ENCODE results near the gene PPP1R10.

Gene PPP1R10

DNA sequence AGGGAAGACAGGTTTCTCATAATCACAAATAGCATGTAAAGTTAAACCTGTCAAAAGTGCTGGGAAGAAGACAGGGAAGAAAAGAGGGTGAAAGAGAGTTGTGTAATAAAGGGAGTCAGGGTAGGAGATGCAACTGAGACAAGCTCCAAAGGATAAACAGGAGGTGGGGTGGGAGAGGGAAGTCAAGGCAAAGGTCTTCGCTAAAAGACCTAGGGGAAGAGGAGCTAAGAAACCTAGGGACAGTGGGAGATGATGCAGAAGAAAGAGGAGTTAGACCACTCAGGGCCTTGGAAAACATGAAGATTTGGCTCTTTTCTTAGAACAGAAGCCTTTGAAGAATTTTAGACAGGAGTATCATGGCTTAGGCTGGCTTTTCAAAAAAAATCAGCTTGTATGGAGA lies 52.9 kb downstream of the PPP1R10 start:
- POLR2A ChIA-PET, result interaction anchor here (0.6 to 1.1 kb wide), 3 partner anchors 33 to 631 kb away, joined by 3 to 4 read pairs (median 3); no protein-coding TSS in a partner anchor
- H3K27me3 ChIP-seq (replicated peaks in 2 of 5; ENCODE audit: control insufficient read depth in 4 of 5, insufficient read depth in 5 of 5, low read length in 4 of 5), result no peaks in the 10 kb centered on the region
- peaks cover 0 to 26% (median 23%) of the 10 kb centered on the region in 4 experiments for H3K36me3 ChIP-seq (ENCODE audit: control insufficient read depth in 4 of 4, insufficient read depth in 4 of 4, low read length in 3 of 4)
- no peak for DNase-seq
- no peak overlapping the region for H3K27ac ChIP-seq (ENCODE audit: insufficient read depth in 1 of 2, low read depth in 1 of 2, low read length in 2 of 2, poor library complexity in 1 of 2, severe bottlenecking in 2 of 2)
- CTCF ChIA-PET, result interaction anchor here (0.5 to 4.5 kb wide), 8 partner anchors 13 to 81 kb away, joined by 3 to 17 read pairs (median 3); no protein-coding TSS in a partner anchor
- H3K4me3 ChIP-seq (ENCODE audit: control insufficient read depth in 1 of 7, extremely low read depth in 1 of 7, insufficient read depth in 4 of 7, low read depth in 2 of 7, low read length in 6 of 7), result no peak overlapping the region
- H3K9me3 ChIP-seq (ENCODE audit: control extremely low read depth in 1 of 5, control insufficient read depth in 4 of 5, insufficient read depth in 2 of 5, low read depth in 1 of 5, low read length in 4 of 5), result no peaks in the 10 kb centered on the region
- 100% methylated on average over 1 of the region's 1 CpG for WGBS (ENCODE audit: insufficient coverage)
- no peaks in the 10 kb centered on the region for H3K4me1 ChIP-seq (ENCODE audit: control extremely low read depth in 1 of 4, control insufficient read depth in 4 of 4, insufficient read depth in 4 of 4, low read length in 3 of 4)

- ChIA-PET POLR2A (no interaction called here), CTCF (interaction anchor here (0.6 to 4.5 kb wide), 6 partner anchors 14 to 70 kb away, joined by 3 to 17 read pairs (median 3); no protein-coding TSS in a partner anchor)
- Histone ChIP-seq H3K4me1 (ENCODE audit: control extremely low read depth in 1 of 4, control insufficient read depth in 4 of 4, insufficient read depth in 4 of 4, low read length in 3 of 4) (peaks cover 5 to 8% (median 7%) of the 10 kb centered on the region in 4 experiments), H3K36me3 (ENCODE audit: control insufficient read depth in 4 of 4, insufficient read depth in 4 of 4, low read length in 3 of 4) (peaks cover 0 to 26% (median 24%) of the 10 kb centered on the region in 4 experiments), H3K27ac (ENCODE audit: insufficient read depth in 1 of 2, low read depth in 1 of 2, low read length in 2 of 2, poor library complexity in 1 of 2, severe bottlenecking in 2 of 2) (no peak overlapping the region), H3K27me3 (replicated peaks in 2 of 5; ENCODE audit: control insufficient read depth in 4 of 5, insufficient read depth in 5 of 5, low read length in 4 of 5) (no peaks in the 10 kb centered on the region), H3K9me3 (ENCODE audit: control extremely low read depth in 1 of 5, control insufficient read depth in 4 of 5, insufficient read depth in 2 of 5, low read depth in 1 of 5, low read length in 4 of 5) (no peaks in the 10 kb centered on the region), H3K4me3 (ENCODE audit: control insufficient read depth in 1 of 7, extremely low read depth in 1 of 7, insufficient read depth in 4 of 7, low read depth in 2 of 7, low read length in 6 of 7) (no peak overlapping the region)
- WGBS (ENCODE audit: insufficient coverage), result 95% methylated on average over 12 of the region's 14 CpGs
- DNase-seq, result no peak
These were observed 54.3 kb downstream of the PPP1R10 start for GRCh38 chr6:30562470-30563425.

DNA sequence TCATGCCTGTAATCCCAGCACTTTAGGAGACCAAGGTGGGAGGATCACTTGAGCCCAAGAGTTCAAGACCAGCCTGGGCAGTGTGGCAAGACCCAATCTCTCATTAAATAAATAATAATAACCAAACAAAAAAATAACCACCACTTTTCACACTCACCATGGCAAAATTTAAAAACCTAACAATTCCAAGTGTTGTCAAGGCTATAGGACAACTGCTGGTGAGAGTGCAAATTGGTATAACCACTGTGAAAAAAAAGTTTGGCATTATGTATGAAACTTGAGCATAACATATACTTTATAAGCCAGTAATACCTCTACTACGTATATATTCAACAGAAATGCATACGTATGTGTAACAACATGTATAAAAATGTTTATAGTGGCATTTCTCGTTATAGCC lies 56.1 kb downstream of the PPP1R10 start:
- Histone ChIP-seq H3K4me1 (ENCODE audit: control extremely low read depth in 1 of 4, control insufficient read depth in 4 of 4, insufficient read depth in 4 of 4, low read length in 3 of 4) (peaks cover 7 to 20% (median 14%) of the 10 kb centered on the region in 4 experiments), H3K27me3 (replicated peaks in 2 of 5; ENCODE audit: control insufficient read depth in 4 of 5, insufficient read depth in 5 of 5, low read length in 4 of 5) (no peaks in the 10 kb centered on the region), H3K36me3 (ENCODE audit: control insufficient read depth in 4 of 4, insufficient read depth in 4 of 4, low read length in 3 of 4) (peaks cover 0 to 26% (median 24%) of the 10 kb centered on the region in 4 experiments), H3K27ac (ENCODE audit: insufficient read depth in 1 of 2, low read depth in 1 of 2, low read length in 2 of 2, poor library complexity in 1 of 2, severe bottlenecking in 2 of 2) (no peak overlapping the region), H3K9me3 (ENCODE audit: control extremely low read depth in 1 of 5, control insufficient read depth in 4 of 5, insufficient read depth in 2 of 5, low read depth in 1 of 5, low read length in 4 of 5) (no peaks in the 10 kb centered on the region), H3K4me3 (ENCODE audit: control insufficient read depth in 1 of 7, extremely low read depth in 1 of 7, insufficient read depth in 4 of 7, low read depth in 2 of 7, low read length in 6 of 7) (no peak overlapping the region)
- ChIA-PET POLR2A (no interaction called here), CTCF (no interaction called here)
- WGBS (ENCODE audit: insufficient coverage), result no CpG with 5 or more reads among the region's 3 CpGs
- DNase-seq, result no peak

GRCh38 chr6:30557683-30557981 lies 59.4 kb downstream of the PPP1R10 start:
- H3K4me1 ChIP-seq (ENCODE audit: control extremely low read depth in 1 of 4, control insufficient read depth in 4 of 4, insufficient read depth in 4 of 4, low read length in 3 of 4), result peaks cover 8 to 30% (median 23%) of the 10 kb centered on the region in 4 experiments
- ChIA-PET CTCF (interaction anchor here (0.9 to 8.7 kb wide), 6 partner anchors 9 to 73 kb away, joined by 3 to 99 read pairs (median 5); partner anchors contain the start of gene ABCF1), POLR2A (interaction anchor here (0.5 to 1.7 kb wide), 3 partner anchors 14 to 58 kb away, joined by 3 to 8 read pairs (median 4); no protein-coding TSS in a partner anchor)
- no peaks in the 10 kb centered on the region for H3K9me3 ChIP-seq (ENCODE audit: control extremely low read depth in 1 of 5, control insufficient read depth in 4 of 5, insufficient read depth in 2 of 5, low read depth in 1 of 5, low read length in 4 of 5)
- peaks cover 5 to 35% (median 28%) of the 10 kb centered on the region in 4 experiments for H3K36me3 ChIP-seq (ENCODE audit: control insufficient read depth in 4 of 4, insufficient read depth in 4 of 4, low read length in 3 of 4)
- H3K27ac ChIP-seq (ENCODE audit: insufficient read depth in 1 of 2, low read depth in 1 of 2, low read length in 2 of 2, poor library complexity in 1 of 2, severe bottlenecking in 2 of 2), result peak overlapping the region; percentile 88 to 93
- peak overlapping the region; percentile 86 to 95 (median 89) for H3K4me3 ChIP-seq (ENCODE audit: control insufficient read depth in 1 of 7, extremely low read depth in 1 of 7, insufficient read depth in 4 of 7, low read depth in 2 of 7, low read length in 6 of 7)
- H3K27me3 ChIP-seq (replicated peaks in 2 of 5; ENCODE audit: control insufficient read depth in 4 of 5, insufficient read depth in 5 of 5, low read length in 4 of 5), result no peaks in the 10 kb centered on the region
- peak in 2 of 3 donors; percentile 78 to 79 for DNase-seq
- 5% methylated on average over 4 of the region's 6 CpGs for WGBS (ENCODE audit: insufficient coverage)

- Histone ChIP-seq H3K4me1 (ENCODE audit: control extremely low read depth in 1 of 4, control insufficient read depth in 4 of 4, insufficient read depth in 4 of 4, low read length in 3 of 4) (peaks cover 8 to 30% (median 23%) of the 10 kb centered on the region in 4 experiments), H3K36me3 (ENCODE audit: control insufficient read depth in 4 of 4, insufficient read depth in 4 of 4, low read length in 3 of 4) (peaks cover 6 to 35% (median 28%) of the 10 kb centered on the region in 4 experiments), H3K27me3 (replicated peaks in 2 of 5; ENCODE audit: control insufficient read depth in 4 of 5, insufficient read depth in 5 of 5, low read length in 4 of 5) (no peaks in the 10 kb centered on the region), H3K9me3 (ENCODE audit: control extremely low read depth in 1 of 5, control insufficient read depth in 4 of 5, insufficient read depth in 2 of 5, low read depth in 1 of 5, low read length in 4 of 5) (no peaks in the 10 kb centered on the region), H3K4me3 (ENCODE audit: control insufficient read depth in 1 of 7, extremely low read depth in 1 of 7, insufficient read depth in 4 of 7, low read depth in 2 of 7, low read length in 6 of 7) (peak within 1 kb of the TSS; percentile 86 to 95 (median 89)), H3K27ac (ENCODE audit: insufficient read depth in 1 of 2, low read depth in 1 of 2, low read length in 2 of 2, poor library complexity in 1 of 2, severe bottlenecking in 2 of 2) (peak within 1 kb of the TSS; percentile 88 to 93)
- ChIA-PET CTCF (interaction anchor here (0.9 to 8.7 kb wide), 7 partner anchors 9 to 73 kb away, joined by 3 to 99 read pairs (median 4); partner anchors contain the start of gene ABCF1), POLR2A (interaction anchor here (0.5 to 1.9 kb wide), 6 partner anchors 14 to 164 kb away, joined by 3 to 8 read pairs (median 3); partner anchors contain the start of genes ABCF1 and MRPS18B)
- DNase-seq, result peak; percentile 82 to 93 (median 93)
- WGBS (ENCODE audit: insufficient coverage), result 0% methylated on average over 30 of the region's 42 CpGs
These were observed 59.9 kb downstream of the PPP1R10 start, which contains the start of gene PRR3 for GRCh38 chr6:30556906-30557682. PRR3 (plus strand) TSS chr6:30557295; CDS start chr6:30557345, 50 bp downstream.

- CTCF ChIA-PET, result interaction anchor here (0.9 to 17.6 kb wide), 6 partner anchors 10 to 73 kb away, joined by 3 to 259 read pairs (median 8); partner anchors contain the start of gene ABCF1
- Histone ChIP-seq H3K9me3 (ENCODE audit: control extremely low read depth in 1 of 5, control insufficient read depth in 4 of 5, insufficient read depth in 2 of 5, low read depth in 1 of 5, low read length in 4 of 5) (no peaks in the 10 kb centered on the region), H3K27ac (ENCODE audit: insufficient read depth in 1 of 2, low read depth in 1 of 2, low read length in 2 of 2, poor library complexity in 1 of 2, severe bottlenecking in 2 of 2) (peak within 1 kb of the TSS; percentile 88 to 93), H3K36me3 (ENCODE audit: control insufficient read depth in 4 of 4, insufficient read depth in 4 of 4, low read length in 3 of 4) (peaks cover 10 to 33% (median 23%) of the 10 kb centered on the region in 4 experiments), H3K4me1 (ENCODE audit: control extremely low read depth in 1 of 4, control insufficient read depth in 4 of 4, insufficient read depth in 4 of 4, low read length in 3 of 4) (peaks cover 8 to 30% (median 23%) of the 10 kb centered on the region in 4 experiments), H3K27me3 (replicated peaks in 2 of 5; ENCODE audit: control insufficient read depth in 4 of 5, insufficient read depth in 5 of 5, low read length in 4 of 5) (no peaks in the 10 kb centered on the region), H3K4me3 (ENCODE audit: control insufficient read depth in 1 of 7, extremely low read depth in 1 of 7, insufficient read depth in 4 of 7, low read depth in 2 of 7, low read length in 6 of 7) (peak within 1 kb of the TSS; percentile 86 to 95 (median 89))
- POLR2A ChIA-PET, result interaction anchor here (0.6 to 1.9 kb wide), 8 partner anchors 11 to 164 kb away, joined by 3 to 8 read pairs (median 3); partner anchors contain the start of genes ABCF1 and MRPS18B
- DNase-seq, result peak; percentile 96 to 98 (median 97)
- WGBS (ENCODE audit: insufficient coverage), result 0% methylated on average over 64 of the region's 71 CpGs
These were observed 60.8 kb downstream of the PPP1R10 start, which contains the start of gene GNL1 for GRCh38 chr6:30556066-30556905. GNL1 (minus strand) TSS chr6:30556489; CDS start chr6:30556203, 286 bp downstream.
